GM18909 (cell line): ENCODE measurements around the gene HMG20B.

Experiments
- ATAC-seq: cut with Tn5 transposase; IDR thresholded peaks from one replicate; pipeline ENCODE4 v1.9.1; 2021; ENCODE audit warnings: mild to moderate bottlenecking; ENCODE audit not compliant: unreplicated experiment, poor library complexity

Gene HMG20B

DNA sequence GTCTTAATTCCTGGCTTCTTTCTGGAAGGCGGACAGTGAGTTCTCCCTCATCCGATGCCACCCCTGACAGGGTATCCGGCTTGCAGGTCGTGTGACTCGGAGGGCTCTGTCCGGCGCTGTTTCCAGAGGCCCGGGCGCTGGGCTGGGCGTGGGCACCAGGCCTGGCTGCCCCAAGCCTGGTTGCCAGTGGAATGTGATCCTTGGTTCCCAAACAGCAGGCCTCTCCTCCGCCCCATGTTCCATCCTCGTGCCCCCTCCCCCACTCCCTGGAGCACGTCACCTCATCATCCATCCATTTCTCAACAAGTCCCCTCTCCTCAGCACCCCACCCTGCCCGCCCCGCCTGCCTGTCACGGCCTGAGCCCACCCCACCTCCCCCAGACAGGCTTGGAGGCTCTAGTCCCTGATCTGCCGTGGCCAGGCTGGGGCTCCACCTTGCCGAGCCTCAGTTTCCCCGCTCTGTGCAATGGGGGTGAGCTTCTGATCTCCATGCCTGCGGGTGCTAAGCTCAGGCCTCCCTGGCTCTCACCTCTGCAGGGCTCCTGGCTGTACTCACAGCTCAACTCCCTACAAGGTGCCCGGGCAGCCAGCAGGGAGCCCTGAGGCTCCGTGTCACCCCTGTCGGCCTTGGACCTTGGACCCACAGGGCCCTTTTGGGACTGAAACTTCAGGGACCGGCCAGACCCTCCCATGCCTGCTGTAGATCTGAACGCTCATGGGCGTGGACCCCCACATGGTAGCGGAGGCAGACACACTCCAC, 31.7 kb downstream of the HMG20B start:
- ATAC-seq, result no peak

- ATAC-seq, result no peak
Observed at GRCh38 chr19:3604987-3605343, 32.2 kb downstream of the HMG20B start.

DNA sequence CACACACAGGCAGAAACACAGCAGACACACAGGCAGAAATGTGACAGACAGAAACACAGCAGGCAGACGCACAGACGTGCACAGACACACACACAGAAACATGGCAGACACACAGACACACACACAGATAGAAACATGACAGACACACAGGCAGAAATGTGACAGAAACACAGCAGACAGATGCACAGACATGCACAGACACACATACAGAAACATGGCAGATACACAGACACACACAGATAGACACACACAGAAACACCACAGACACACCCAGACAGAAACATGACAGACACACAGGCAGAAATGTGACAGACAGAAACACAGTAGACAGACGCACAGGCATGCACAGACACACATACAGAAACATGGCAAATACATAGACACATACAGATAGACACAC, 32.6 kb downstream of the HMG20B start:
- no peak for ATAC-seq

DNA sequence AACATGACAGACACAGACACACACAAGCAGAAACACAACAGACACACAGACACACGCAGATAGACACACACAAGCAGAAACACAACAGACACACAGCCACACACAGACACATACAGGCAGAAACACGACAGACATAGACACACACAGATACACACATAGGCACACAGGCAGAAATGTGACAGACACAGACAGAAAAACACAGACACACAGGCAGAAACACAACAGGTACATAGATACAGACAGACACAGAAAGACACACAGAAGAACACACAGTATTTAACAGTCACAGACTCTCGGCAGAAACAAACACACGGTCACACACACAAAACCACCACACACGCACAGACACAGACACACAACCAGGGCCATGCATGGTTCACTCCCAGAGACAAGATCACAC, 33.0 kb downstream of the HMG20B start:
- ATAC-seq, result no peak

GRCh38 chr19:3606174-3606689, 33.5 kb downstream of the HMG20B start:
- no peak for ATAC-seq

GRCh38 chr19:3606690-3607289, 34.0 kb downstream of the HMG20B start, which contains the start of gene TBXA2R:
Gene TBXA2R (minus strand): TSS chr19:3606875. CDS start chr19:3600634, 6,241 bp downstream.
- ATAC-seq, result no peak

GRCh38 chr19:3607303-3608078, 34.7 kb downstream of the HMG20B start:
- no peak for ATAC-seq

DNA sequence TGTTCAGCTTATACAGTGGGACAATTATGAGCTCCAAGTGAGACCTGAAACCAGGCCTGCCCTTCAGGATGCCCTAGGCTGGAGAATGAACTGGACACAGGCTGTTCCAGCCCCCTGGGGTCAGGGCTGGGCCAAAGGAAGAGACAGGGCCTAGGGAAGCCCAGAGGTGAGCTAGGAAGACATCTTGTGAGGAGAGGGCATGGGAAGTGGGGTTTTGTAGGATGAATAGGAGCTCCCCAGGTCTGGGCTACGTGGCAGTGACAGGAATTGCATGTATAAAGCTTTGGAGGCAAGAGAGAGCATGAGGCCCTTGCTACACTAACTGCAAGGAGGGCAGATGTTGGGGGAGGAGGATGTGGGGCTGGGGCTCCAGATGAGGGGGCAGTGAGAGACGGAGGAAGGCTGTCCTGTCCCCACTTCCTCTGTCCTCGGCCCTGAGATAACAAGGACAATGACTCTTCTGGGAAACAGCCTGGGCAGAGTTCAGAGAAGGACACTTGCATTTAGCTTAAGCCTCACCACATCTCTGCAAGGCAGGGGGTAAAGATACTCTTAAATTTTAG, 35.4 kb downstream of the HMG20B start:
- ATAC-seq, result no peak

DNA sequence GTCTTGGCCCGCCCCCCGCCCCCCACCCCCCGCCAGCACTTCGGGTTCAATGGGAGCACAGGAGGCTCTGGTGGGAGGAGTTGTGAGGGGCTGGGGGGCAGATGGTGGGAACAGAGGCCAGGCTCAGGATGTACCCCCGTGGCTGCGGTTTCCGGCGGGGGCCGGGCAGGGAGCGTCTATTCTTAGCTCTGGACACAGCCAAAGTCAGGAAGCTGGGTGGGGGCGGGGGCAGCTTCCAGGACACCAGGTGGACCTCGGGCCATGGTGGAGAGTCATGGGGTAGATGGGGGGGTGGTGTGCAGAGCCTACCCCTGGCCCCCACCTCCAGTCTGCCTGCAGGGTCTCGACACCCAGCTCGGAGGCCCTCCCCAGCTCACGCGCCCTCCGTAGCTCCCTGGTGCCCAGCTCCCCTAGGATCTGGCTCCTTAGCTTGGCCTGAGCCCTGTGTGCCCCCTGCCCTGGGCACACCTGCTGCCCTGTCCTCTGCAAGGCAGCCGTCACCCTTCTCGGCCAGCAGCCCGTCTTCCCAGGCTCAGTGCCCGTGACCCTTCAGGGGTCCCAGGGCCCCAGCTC, 36.1 kb downstream of the HMG20B start:
- ATAC-seq, result no peak

DNA sequence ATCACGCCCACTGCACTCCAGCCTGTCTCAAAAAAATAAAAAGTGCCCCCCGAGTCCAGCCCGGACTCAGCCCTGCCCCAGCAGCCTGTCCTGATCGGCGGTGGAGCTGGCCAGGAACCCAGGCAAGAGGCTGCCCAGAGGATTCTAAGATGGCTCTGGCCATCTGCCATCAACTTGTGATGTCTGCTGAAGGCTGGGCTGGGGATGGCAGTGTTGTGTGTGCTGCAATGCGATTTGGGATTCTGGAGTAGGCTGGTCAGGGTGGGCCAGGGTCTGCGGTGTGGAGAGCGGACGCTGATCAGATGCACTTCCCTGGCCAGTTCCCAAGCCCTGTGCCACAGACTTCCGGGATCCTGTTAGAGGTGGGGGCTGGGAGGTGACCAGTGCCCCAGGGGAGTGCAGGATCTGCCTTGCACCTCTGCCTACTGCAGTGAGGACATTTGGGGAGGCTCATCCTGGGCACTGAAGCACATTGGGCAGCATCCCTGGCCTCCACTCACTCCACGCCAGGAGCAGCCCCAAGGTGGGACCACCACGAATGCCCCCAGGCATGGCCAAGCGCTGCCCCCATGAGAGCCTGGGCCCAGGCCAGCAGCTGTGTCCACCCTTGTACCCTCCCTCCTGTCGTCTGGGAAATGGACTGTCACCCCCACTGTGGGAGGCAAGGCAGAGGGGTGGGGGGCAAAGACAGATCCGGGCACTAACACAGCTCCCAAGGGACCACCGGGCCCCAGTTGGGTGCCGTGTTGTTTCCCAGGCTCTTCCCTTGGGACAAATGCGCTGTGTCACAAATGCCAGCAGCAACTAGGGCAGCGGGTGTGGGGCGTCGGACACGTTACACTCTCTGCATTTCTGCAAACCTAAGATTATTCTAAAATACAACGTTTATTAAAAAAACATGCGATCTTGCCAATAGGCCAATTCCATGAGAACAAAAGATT, 37.3 kb downstream of the HMG20B start:
- no peak for ATAC-seq

- no peak for ATAC-seq
Observed at GRCh38 chr19:3610745-3611717, 38.3 kb downstream of the HMG20B start.

DNA sequence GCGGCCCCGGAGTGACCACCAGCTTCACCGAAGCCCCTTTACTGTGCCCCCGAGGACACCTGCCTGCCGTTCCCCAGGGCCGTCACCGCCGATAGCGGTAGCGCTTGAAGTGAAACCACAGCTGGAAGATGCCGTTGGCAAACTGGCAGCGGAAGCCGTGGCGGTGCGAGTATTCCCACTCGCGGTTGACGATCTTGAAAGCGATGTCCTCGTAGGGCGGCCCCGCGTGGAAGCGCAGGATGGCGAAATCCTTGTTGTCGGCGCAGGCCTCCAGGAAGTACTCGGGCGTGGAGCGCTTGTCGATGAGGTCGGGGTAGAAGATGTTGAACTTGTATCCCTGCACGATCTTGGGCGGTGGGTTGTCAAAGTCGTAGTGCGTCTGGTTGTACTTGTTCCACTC, 39.1 kb downstream of the HMG20B start:
- ATAC-seq, result no peak

- ATAC-seq, result no peak
Observed at GRCh38 chr19:3612330-3612729, 39.6 kb downstream of the HMG20B start.

DNA sequence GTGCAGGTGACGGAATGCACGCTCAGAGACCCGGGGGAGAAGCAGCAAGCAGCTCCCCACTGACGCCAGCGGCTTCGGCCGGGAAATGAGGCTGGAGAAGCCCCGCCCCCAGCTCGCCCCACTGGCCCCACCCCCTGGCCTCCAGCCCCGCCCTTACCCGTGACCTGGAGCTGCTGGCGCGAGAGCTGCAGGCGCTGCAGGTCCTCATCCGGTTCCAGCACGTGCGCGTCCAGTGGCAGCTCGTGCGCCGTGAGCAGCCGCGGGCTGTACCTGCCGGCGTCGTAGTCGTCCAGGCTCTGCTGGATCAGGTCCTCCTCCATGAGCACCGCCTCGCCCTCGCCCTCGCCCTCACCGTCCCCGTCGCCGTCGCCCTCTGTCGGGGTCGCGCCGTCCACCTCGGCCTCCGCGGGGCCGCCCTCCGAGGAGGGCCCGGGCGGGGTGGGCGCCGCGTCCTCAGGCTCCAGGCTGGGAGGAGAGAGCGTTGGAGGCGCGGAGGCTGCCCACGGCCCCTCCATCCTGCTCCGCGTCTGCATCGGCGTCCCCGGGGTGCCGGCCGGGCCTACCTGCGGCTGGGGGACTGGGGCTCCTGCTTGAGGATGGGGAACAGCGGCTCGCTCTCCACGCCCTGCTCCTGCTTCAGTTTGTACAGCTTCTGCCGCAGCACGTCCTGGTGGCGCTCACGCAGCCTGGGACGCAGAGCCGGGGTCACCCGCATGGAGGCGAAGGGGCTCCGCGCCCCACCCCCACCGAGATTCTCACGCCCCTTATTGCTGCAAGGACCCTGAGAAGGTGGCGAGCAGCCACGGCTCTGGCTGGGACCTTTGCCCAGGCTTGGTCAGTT, 40.4 kb downstream of the HMG20B start:
- no peak for ATAC-seq

DNA sequence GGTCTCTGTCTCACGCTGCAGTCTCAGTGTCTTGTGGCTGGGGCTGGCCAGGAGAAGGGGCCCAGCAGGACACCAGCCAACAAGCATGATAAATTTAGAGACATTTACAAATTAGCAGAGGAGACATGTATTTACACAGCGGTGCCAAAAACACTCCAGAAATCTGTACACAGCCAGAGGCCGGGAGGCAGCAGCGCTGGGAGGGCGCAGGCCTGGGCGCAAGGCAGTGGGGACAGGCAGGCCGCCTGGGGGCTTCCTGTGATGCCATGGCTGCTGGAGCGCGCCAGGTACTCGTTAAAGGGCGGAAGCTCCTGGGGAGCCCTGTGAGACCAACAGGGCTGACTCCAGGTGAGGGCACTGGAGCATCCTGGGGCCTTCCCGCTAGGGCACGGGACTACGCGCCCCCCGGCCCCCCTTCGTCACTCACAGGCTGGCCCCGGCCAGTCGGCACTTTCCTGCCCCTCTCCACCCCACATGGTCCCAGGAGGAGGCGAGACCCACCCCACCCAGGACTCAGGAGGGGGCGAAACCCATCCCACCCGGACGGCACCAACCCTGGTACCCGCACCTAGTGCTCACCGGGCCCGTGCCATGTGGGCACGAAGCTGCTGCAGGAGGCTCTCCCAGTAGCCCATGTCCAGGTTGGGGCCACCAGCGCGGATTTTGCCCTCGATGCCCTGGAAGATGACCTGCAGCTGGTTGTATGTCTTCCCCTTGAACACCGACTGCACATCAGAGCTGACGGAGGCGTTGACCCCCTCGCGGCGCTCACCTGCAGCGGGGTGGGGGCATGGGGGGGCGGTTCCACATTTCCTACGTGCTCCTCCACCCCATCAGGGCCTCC, 41.3 kb downstream of the HMG20B start:
- ATAC-seq, result no peak

DNA sequence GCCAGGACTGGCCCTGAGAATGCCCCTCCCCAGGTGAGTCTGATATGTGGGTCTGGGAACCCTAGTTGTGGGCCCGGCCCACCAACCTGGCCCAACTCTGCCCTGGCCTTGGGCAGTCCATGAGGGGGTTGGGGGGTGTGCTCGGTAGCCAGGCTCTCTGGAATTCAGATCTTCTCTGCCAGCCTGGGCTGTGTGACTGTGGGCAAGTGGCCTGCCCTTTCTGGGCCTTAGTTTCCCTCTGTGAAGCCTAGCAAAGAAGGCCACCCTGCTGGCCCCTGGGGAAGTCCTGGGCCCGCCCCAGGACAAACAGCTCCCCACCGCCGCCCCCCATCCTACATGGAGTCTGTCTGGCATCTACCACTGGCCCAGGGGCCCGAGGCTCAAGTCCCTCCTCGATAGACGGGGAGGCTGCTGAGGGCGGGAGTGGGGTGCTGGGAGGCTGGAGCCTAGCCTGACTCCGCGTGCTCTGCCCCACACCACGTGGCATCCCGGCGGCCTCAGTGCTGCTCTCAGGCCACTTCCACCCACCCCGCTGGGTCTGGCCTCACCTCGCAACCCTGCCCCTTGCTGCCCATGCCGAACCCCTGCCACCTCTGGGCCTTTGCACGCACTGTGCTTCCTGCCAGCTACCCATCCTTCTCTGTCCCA, 42.2 kb downstream of the HMG20B start:
- no peak for ATAC-seq
